SU-DHL-6 (cell line): ENCODE results near the gene NPHS1.

Experiments used
- H2AFZ ChIP-seq: fragments of 200-600 bp; sonication (generic); 2 replicates; pipeline ENCODE4 v1.6.1; 2014; ENCODE audit warnings: low read depth, mild to moderate bottlenecking, moderate library complexity, mixed read lengths, antibody characterized with exemption, low read length; ENCODE audit not compliant: severe bottlenecking
- H3F3A ChIP-seq: fragments of 200-600 bp; shearing (Covaris generic); 2 replicates; pipeline ENCODE4 v1.6.0; 2016; ENCODE audit warnings: antibody characterized with exemption, mild to moderate bottlenecking; ENCODE audit not compliant: insufficient read depth
- H3K27ac ChIP-seq: fragments of 200-600 bp; sonication (generic); 2 replicates; pipeline ENCODE4 v1.5.1; 2016; ENCODE audit warnings: low read depth, mild to moderate bottlenecking, low read length, moderate library complexity, mixed read lengths
- H3K27me3 ChIP-seq: fragments of 200-600 bp; sonication (generic), shearing (Covaris generic); 2 replicates; pipeline ENCODE4 v1.6.0; 2014; ENCODE audit warnings: mild to moderate bottlenecking, low read length
- H3K36me3 ChIP-seq: fragments of 200-600 bp; sonication (generic); 2 replicates; pipeline ENCODE4 v1.6.1; 2014; ENCODE audit warnings: mild to moderate bottlenecking, low read length, mixed read lengths
- H3K4me2 ChIP-seq: fragments of 300-600, 200-600 bp; shearing (Covaris generic), sonication (generic); 2 replicates; pipeline ENCODE4 v1.6.0; 2014; ENCODE audit warnings: low read length, low read depth, mild to moderate bottlenecking; ENCODE audit not compliant: poor library complexity, severe bottlenecking
- H3K4me3 ChIP-seq: fragments of 200-600 bp; sonication (generic); 2 replicates; pipeline ENCODE4 v1.5.1; 2014; ENCODE audit warnings: antibody characterized with exemption, low read length, mild to moderate bottlenecking, mixed read lengths; ENCODE audit not compliant: insufficient read depth, poor library complexity, severe bottlenecking
- H3K79me2 ChIP-seq: fragments of 200-600 bp; sonication (generic); 2 replicates; pipeline ENCODE4 v1.6.1; 2014; ENCODE audit warnings: mild to moderate bottlenecking, low read length, moderate library complexity; ENCODE audit not compliant: insufficient read depth
- H3K9ac ChIP-seq: fragments of 200-600 bp; sonication (generic); 2 replicates; pipeline ENCODE4 v1.7.0; 2014; ENCODE audit warnings: mild to moderate bottlenecking, low read length
- H3K9me2 ChIP-seq: fragments of 200-600 bp; sonication (generic); replicated peaks from 2 replicates; pipeline ENCODE4 v1.6.1; 2014; ENCODE audit warnings: low read length; ENCODE audit not compliant: insufficient read depth
- H3K9me3 ChIP-seq: fragments of 200-600 bp; sonication (generic); 2 replicates; pipeline ENCODE4 v1.6.1; 2014; ENCODE audit warnings: low read length, mixed read lengths; ENCODE audit not compliant: insufficient read depth
- H4K20me1 ChIP-seq: fragments of 200-600 bp; sonication (generic); 2 replicates; pipeline ENCODE4 v1.6.1; 2014; ENCODE audit warnings: low read depth, mild to moderate bottlenecking, antibody characterized with exemption, low read length, moderate library complexity, mixed read lengths
- CTCF ChIP-seq: fragments of 200-600 bp; sonication (generic); IDR thresholded peaks from one replicate; pipeline ENCODE4 v1.5.1; 2017; ENCODE audit warnings: antibody characterized with exemption, mild to moderate bottlenecking, low read length, moderate library complexity; ENCODE audit not compliant: insufficient read depth, poor library complexity, severe bottlenecking
- EZH2phosphoT487 ChIP-seq: fragments of 200-600 bp; sonication (generic), shearing (Covaris generic); conservative IDR thresholded peaks from 2 replicates; pipeline ENCODE4 v1.6.1; 2018; ENCODE audit warnings: mild to moderate bottlenecking, antibody characterized with exemption, low read length, moderate library complexity, mixed read lengths

NPHS1 gene

GRCh38 chr19:35851213-35852028 lies 883 bp downstream of the NPHS1 start:
- no peaks in the 10 kb centered on the region for H3K27me3 ChIP-seq
- H3K4me2 ChIP-seq = no peak overlapping the region

GRCh38 chr19:35848919-35849505 lies 3.3 kb downstream of the NPHS1 start:
- no peak overlapping the region for H3K4me3 ChIP-seq
- H4K20me1 ChIP-seq = no peaks in the 10 kb centered on the region
- no peaks in the 10 kb centered on the region for H3K79me2 ChIP-seq
- H3K27me3 ChIP-seq = no peaks in the 10 kb centered on the region
- H3K36me3 ChIP-seq = no peaks in the 10 kb centered on the region
- no peaks in the 10 kb centered on the region for H3F3A ChIP-seq
- no peaks in the 10 kb centered on the region for H3K9me3 ChIP-seq
- no peak overlapping the region for H3K4me2 ChIP-seq
- no peak overlapping the region for H3K9ac ChIP-seq
- no peaks in the 10 kb centered on the region for H3K9me2 ChIP-seq
- TF ChIP-seq EZH2phosphoT487 (no peak), CTCF (no peak)
- H2AFZ ChIP-seq = no peak overlapping the region
- H3K27ac ChIP-seq = no peak overlapping the region

More at GRCh38 chr19:35851213-35852028, 883 bp downstream of the NPHS1 start:
- H3K27ac ChIP-seq = no peak overlapping the region
- H3K9me2 ChIP-seq = no peaks in the 10 kb centered on the region
- no peaks in the 10 kb centered on the region for H3F3A ChIP-seq
- no peak for TF ChIP-seq CTCF
- H3K4me3 ChIP-seq = no peak overlapping the region
- no peak overlapping the region for H2AFZ ChIP-seq
- no peaks in the 10 kb centered on the region for H4K20me1 ChIP-seq
- no peaks in the 10 kb centered on the region for H3K36me3 ChIP-seq
- no peak overlapping the region for H3K9ac ChIP-seq
- no peaks in the 10 kb centered on the region for H3K79me2 ChIP-seq
- H3K9me3 ChIP-seq = no peaks in the 10 kb centered on the region

- Histone ChIP-seq H3K9me2 (no peaks in the 10 kb centered on the region), H4K20me1 (no peaks in the 10 kb centered on the region), H3K9ac (no peak overlapping the region), H3F3A (no peaks in the 10 kb centered on the region), H3K36me3 (no peaks in the 10 kb centered on the region), H3K27me3 (no peaks in the 10 kb centered on the region), H3K9me3 (no peaks in the 10 kb centered on the region), H3K4me3 (no peak overlapping the region), H3K79me2 (no peaks in the 10 kb centered on the region), H3K27ac (no peak overlapping the region), H2AFZ (no peak overlapping the region), H3K4me2 (no peak overlapping the region)
- TF ChIP-seq EZH2phosphoT487 = no peak
- no peak for TF ChIP-seq CTCF
Measured at GRCh38 chr19:35848486-35848885, 3.8 kb downstream of the NPHS1 start.
